ENCODE results near the gene ZNF14. TPM values are rescaled to one million over a fixed set of nuclear protein-coding genes. Genes with fewer than 3 reads are reported as not detected.
"Not testable (repeated sequence)": the region's sequence is repeated elsewhere in the genome, so short reads cannot be mapped to it uniquely, and the experiment has no call there.

The ZNF14 gene
- total RNA-seq, 4 donors from 2014 or later: 0.97 to 2.1 (median 1.7) TPM

- no peak for DNase-seq
- in situ Hi-C loops (cut with MboI; ENCODE audit: low sequenced_read_pairs in 4 of 4) (loop anchor here in 1 of 4 donors (25.0 kb wide), 1 partner anchor 283 kb away; no protein-coding TSS in a partner anchor), intact Hi-C loops (cut with DNase I; ENCODE audit: low total_unique reads) (no loop called here)
- no peak for ATAC-seq
- peaks cover 8 to 10% of the 10 kb centered on the region in 2 donors for H3K4me1 ChIP-seq
- H3K36me3 ChIP-seq: peaks cover 0 to 12% of the 10 kb centered on the region in 2 donors
- H3K27me3 ChIP-seq: no peaks in the 10 kb centered on the region
- TF ChIP-seq POLR2A (IDR thresholded peaks at IDR 0.05) (no peak), CTCF (IDR thresholded peaks at IDR 0.05 in 4 of 5, conservative IDR thresholded peaks at IDR 0.05 in 1 of 5) (no peak)
- H3K9me3 ChIP-seq: no peaks in the 10 kb centered on the region
- no peak overlapping the region for H3K27ac ChIP-seq
- no peak overlapping the region for H3K4me3 ChIP-seq
These were observed 62.8 kb downstream of the ZNF14 start for GRCh38 chr19:19670070-19670551.

GRCh38 chr19:19668230-19669012 lies 64.5 kb downstream of the ZNF14 start, which contains the start of gene ZNF101:
Gene ZNF101, plus strand, starts transcription at chr19:19668839. Its CDS starts 125 bp downstream, at chr19:19668964.
- Histone ChIP-seq H3K27ac (peak within 1 kb of the TSS; percentile 70 to 86 (median 82)), H3K36me3 (peaks cover 0 to 3% of the 10 kb centered on the region in 2 donors), H3K4me3 (peak within 1 kb of the TSS; percentile 77 to 94 (median 79)), H3K4me1 (peaks cover 8 to 10% of the 10 kb centered on the region in 2 donors), H3K9me3 (no peaks in the 10 kb centered on the region), H3K27me3 (no peaks in the 10 kb centered on the region)
- DNase-seq (peak; percentile 86 to 87), ATAC-seq (peak; percentile 66 to 78)
- in situ Hi-C loops (cut with MboI; ENCODE audit: low sequenced_read_pairs in 4 of 4): loop anchor here in 1 of 4 donors (25.0 kb wide), 1 partner anchor 281 kb away; no protein-coding TSS in a partner anchor
- intact Hi-C loops (cut with DNase I; ENCODE audit: low total_unique reads): loop anchor here (5.0 kb wide), 2 partner anchors 64 to 199 kb away; partner anchors contain the start of genes ZNF14 and ZNF253
- no peak for TF ChIP-seq CTCF (IDR thresholded peaks at IDR 0.05 in 4 of 5, conservative IDR thresholded peaks at IDR 0.05 in 1 of 5)
- TF ChIP-seq POLR2A (IDR thresholded peaks at IDR 0.05): peak in 1 of 2 donors; percentile 31

GRCh38 chr19:19665420-19665948 lies 67.4 kb downstream of the ZNF14 start:
- not testable (repeated sequence) for H3K27ac ChIP-seq, H3K4me3 ChIP-seq, DNase-seq, ATAC-seq, H3K9me3 ChIP-seq, H3K27me3 ChIP-seq, H3K36me3 ChIP-seq
- peaks cover 18 to 30% of the 10 kb centered on the region in 2 donors for H3K4me1 ChIP-seq
- intact Hi-C loops (cut with DNase I; ENCODE audit: low total_unique reads) (loop anchor here (5.0 kb wide), 2 partner anchors 67 to 202 kb away; partner anchors contain the start of genes ZNF14 and ZNF253), in situ Hi-C loops (cut with MboI; ENCODE audit: low sequenced_read_pairs in 4 of 4) (loop anchor here in 1 of 4 donors (25.0 kb wide), 1 partner anchor 278 kb away; no protein-coding TSS in a partner anchor)

GRCh38 chr19:19663256-19664120 lies 69.4 kb downstream of the ZNF14 start, which contains the start of gene ATP13A1:
Gene ATP13A1, minus strand, starts transcription at chr19:19663676. Its CDS starts 10 bp downstream, at chr19:19663666.
- ATAC-seq: peak; percentile 93 to 98

More at GRCh38 chr19:19663256-19664120, 69.4 kb downstream of the ZNF14 start, which contains the start of gene ATP13A1:
- Histone ChIP-seq H3K4me3 (peak within 1 kb of the TSS; percentile 77 to 96 (median 94)), H3K36me3 (peaks cover 0 to 10% of the 10 kb centered on the region in 2 donors), H3K27me3 (no peaks in the 10 kb centered on the region), H3K4me1 (peaks cover 10 to 25% of the 10 kb centered on the region in 2 donors), H3K9me3 (no peaks in the 10 kb centered on the region), H3K27ac (peak within 1 kb of the TSS; percentile 93 to 99 (median 96))
- TF ChIP-seq CTCF (IDR thresholded peaks at IDR 0.05 in 4 of 5, conservative IDR thresholded peaks at IDR 0.05 in 1 of 5) (peak in 1 of 5 experiments; percentile 44), POLR2A (IDR thresholded peaks at IDR 0.05) (peak; percentile 41 to 59)
- DNase-seq: peak; percentile 95 to 96
- intact Hi-C loops (cut with DNase I; ENCODE audit: low total_unique reads) (loop anchor here (2.0 to 5.0 kb wide), 4 partner anchors 113 to 341 kb away; partner anchors contain the start of genes GATAD2A, MAU2, SUGP1 and ZNF506), in situ Hi-C loops (cut with MboI; ENCODE audit: low sequenced_read_pairs in 4 of 4) (loop anchor here in 1 of 4 donors (25.0 kb wide), 1 partner anchor 276 kb away; no protein-coding TSS in a partner anchor)

All from gastrocnemius medialis (tissue), 4 donors.